Brain microvascular endothelial cell (primary cell): Measurements from ENCODE around the gene MRPS18A.

Source experiments
- DNase-seq: peaks from one replicate; pipeline ENCODE4 v3.0.0-alpha.2; 2020
- H3K27ac ChIP-seq: fragments of 250-450 bp; sonication (Bioruptor Pico); 2 replicates; pipeline ENCODE4 v1.5.1; 2020; ENCODE audit warnings: mild to moderate bottlenecking, moderate library complexity
- H3K27me3 ChIP-seq: fragments of 250-450 bp; sonication (Bioruptor Pico); replicated peaks from 2 replicates; pipeline ENCODE4 v1.5.1; 2020; ENCODE audit warnings: mild to moderate bottlenecking
- H3K36me3 ChIP-seq: fragments of 250-450 bp; sonication (Bioruptor Pico); replicated peaks from 2 replicates; pipeline ENCODE4 v1.5.1; 2020; ENCODE audit warnings: mild to moderate bottlenecking
- H3K4me3 ChIP-seq: 2 replicates; pipeline ENCODE4 v1.5.1; 2011; ENCODE audit warnings: low read depth, mild to moderate bottlenecking, control low read depth, low read length, moderate library complexity
- CTCF ChIP-seq: IDR thresholded peaks from 2 replicates; pipeline ENCODE4 v1.5.1; 2011; ENCODE audit warnings: low read depth, mild to moderate bottlenecking, moderate library complexity, low read length, control low read depth, inconsistent platforms; ENCODE audit errors: missing control alignments
- in situ Hi-C: cut with HindIII; loops from 2 replicates; pipeline ENCODE4 v1.10.0; 2017; ENCODE audit warnings: low sequenced_read_pairs, low pct_ligation_motif_present

MRPS18A gene

GRCh38 chr6:43674921-43675320 lies 12.7 kb downstream of the MRPS18A start:
- no peak overlapping the region for H3K4me3 ChIP-seq
- DNase-seq, result no peak
- H3K27me3 ChIP-seq, result no peaks in the 10 kb centered on the region
- no peak for TF ChIP-seq CTCF
- H3K36me3 ChIP-seq, result peaks cover 49% of the 10 kb centered on the region
- no peak overlapping the region for H3K27ac ChIP-seq
- in situ Hi-C loops, result no loop called here

GRCh38 chr6:43674291-43674690 lies 13.3 kb downstream of the MRPS18A start:
- in situ Hi-C loops, result no loop called here
- DNase-seq, result no peak
- Histone ChIP-seq H3K27ac (no peak overlapping the region), H3K27me3 (no peaks in the 10 kb centered on the region), H3K36me3 (peaks cover 46% of the 10 kb centered on the region), H3K4me3 (no peak overlapping the region)
- no peak for TF ChIP-seq CTCF

- in situ Hi-C loops, result no loop called here
- DNase-seq, result no peak
- Histone ChIP-seq H3K27ac (no peak overlapping the region), H3K36me3 (peaks cover 43% of the 10 kb centered on the region), H3K4me3 (no peak overlapping the region), H3K27me3 (no peaks in the 10 kb centered on the region)
- no peak for TF ChIP-seq CTCF
Measured at GRCh38 chr6:43673444-43674084, 14.0 kb downstream of the MRPS18A start.

- TF ChIP-seq CTCF, result no peak
- DNase-seq, result no peak
- in situ Hi-C loops, result no loop called here
- peaks cover 27% of the 10 kb centered on the region for H3K36me3 ChIP-seq
- H3K4me3 ChIP-seq, result no peak overlapping the region
- no peaks in the 10 kb centered on the region for H3K27me3 ChIP-seq
- no peak overlapping the region for H3K27ac ChIP-seq
Measured at GRCh38 chr6:43671801-43672690, 15.5 kb downstream of the MRPS18A start.

GRCh38 chr6:43671011-43671800 lies 16.4 kb downstream of the MRPS18A start:
- in situ Hi-C loops, result no loop called here
- no peaks in the 10 kb centered on the region for H3K27me3 ChIP-seq
- no peak overlapping the region for H3K4me3 ChIP-seq
- DNase-seq, result no peak
- no peak overlapping the region for H3K27ac ChIP-seq
- TF ChIP-seq CTCF, result no peak
- H3K36me3 ChIP-seq, result peaks cover 19% of the 10 kb centered on the region
